ENCODE results near the gene SLC45A3. TPM values are rescaled to one million over a fixed set of nuclear protein-coding genes. Genes with fewer than 3 reads are reported as not detected.
"Not testable (repeated sequence)": the region's sequence is repeated elsewhere in the genome, so short reads cannot be mapped to it uniquely, and the experiment has no call there.

Gene SLC45A3
- 8.8 TPM for polyA plus RNA-seq (ENCODE audit: insufficient read length)
- long read RNA-seq, donor 1, partial matches to known transcripts, result 0 of 3 reads
- long read RNA-seq, donor 1, other reads (novel, unspliced or antisense), result 0 of 3 reads
- long read RNA-seq, donor 2, result 0 reads
- long read RNA-seq, donor 3, result 0 reads
- long read RNA-seq, donor 4, result 0 reads
- long read RNA-seq, donor 5, result 0 reads
- long read RNA-seq, donor 6, partial matches to known transcripts, result 0 of 1 reads
- long read RNA-seq, donor 6, other reads (novel, unspliced or antisense), result 0 of 1 reads
- long read RNA-seq, donor 7, partial matches to known transcripts, result 0 of 3 reads
- long read RNA-seq, donor 7, other reads (novel, unspliced or antisense), result 0 of 3 reads
- long read RNA-seq, donor 8, result 0 reads

- DNase-seq, result no peak
Measured at GRCh38 chr1:205680073-205680851, at the start of gene SLC45A3. Gene SLC45A3, minus strand, starts transcription at chr1:205680509. Its CDS starts 15,853 bp downstream, at chr1:205664656.

GRCh38 chr1:205726619-205727125 is 46.4 kb upstream of the SLC45A3 start:
- no peak for DNase-seq

DNA sequence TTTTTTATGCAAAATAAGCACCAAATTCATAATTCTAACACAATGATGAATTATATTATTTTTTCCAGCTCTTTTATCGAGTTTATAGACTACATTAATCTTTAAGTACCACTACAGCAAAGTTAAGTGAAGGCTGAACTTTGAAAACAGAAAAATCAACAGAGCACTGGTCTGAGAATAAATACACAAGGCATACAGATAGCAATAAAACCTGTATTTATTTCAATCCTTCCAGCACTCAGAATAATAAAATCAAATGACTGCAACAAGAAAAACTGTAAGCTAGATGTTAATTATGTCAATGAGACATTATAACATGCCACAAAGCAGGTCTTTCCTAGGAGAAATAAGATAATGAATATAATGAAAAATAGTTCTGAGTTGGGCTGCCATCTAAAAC is 45.2 kb upstream of the SLC45A3 start:
- no peak for DNase-seq

DNA sequence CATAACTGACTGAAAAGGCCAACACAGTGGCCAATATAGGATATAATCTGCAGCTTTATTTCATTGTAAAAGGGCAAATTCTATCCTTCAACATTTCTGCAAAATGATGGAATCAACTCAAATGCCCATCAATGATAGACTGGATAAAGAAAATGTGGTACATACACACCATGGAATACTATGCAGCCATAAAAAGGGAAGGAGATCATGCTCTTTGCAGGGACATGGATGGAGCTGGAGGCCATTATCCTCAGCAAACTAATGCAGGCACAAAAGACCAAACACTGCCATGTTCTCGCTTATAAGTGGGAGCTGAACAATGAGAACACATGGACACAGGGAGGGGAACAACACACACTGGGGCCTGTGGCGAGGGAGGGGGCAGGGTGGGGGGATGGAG is 40.4 kb upstream of the SLC45A3 start:
- not testable (repeated sequence) for DNase-seq

DNA sequence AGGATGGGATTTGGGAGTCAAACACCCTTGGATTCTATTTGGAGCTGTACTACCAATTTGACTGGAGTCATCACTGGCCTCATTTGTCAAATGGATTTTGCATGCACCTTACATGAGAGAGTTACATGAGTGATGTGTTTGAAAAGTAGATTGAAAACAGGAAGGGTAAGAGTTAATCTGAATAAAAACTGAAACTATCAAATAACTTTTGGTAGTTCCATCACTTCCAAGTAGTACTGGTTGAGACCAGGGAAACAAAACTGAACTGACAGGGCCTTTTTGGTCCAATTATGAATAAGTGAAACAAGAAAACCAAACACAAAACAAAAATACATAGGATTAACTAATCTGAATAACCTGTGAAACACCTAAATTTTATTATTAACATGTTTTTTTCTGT is 39.5 kb upstream of the SLC45A3 start:
- DNase-seq, result no peak

- DNase-seq, result no peak
Measured at GRCh38 chr1:205719015-205719414, 38.7 kb upstream of the SLC45A3 start.

GRCh38 chr1:205716371-205717132 is 36.2 kb upstream of the SLC45A3 start:
- DNase-seq, result no peak

- no peak for DNase-seq
Measured at GRCh38 chr1:205715628-205716027, 35.3 kb upstream of the SLC45A3 start.

- no peak for DNase-seq
Measured at GRCh38 chr1:205714906-205715246, 34.6 kb upstream of the SLC45A3 start.

GRCh38 chr1:205714190-205714905 is 34.0 kb upstream of the SLC45A3 start:
- DNase-seq, result no peak

- DNase-seq, result peak; percentile 80
Measured at GRCh38 chr1:205711105-205712048, 31.1 kb upstream of the SLC45A3 start.

- DNase-seq, result no peak
Measured at GRCh38 chr1:205710201-205711062, 30.1 kb upstream of the SLC45A3 start.

- no peak for DNase-seq
Measured at GRCh38 chr1:205709640-205710039, 29.3 kb upstream of the SLC45A3 start.

DNA sequence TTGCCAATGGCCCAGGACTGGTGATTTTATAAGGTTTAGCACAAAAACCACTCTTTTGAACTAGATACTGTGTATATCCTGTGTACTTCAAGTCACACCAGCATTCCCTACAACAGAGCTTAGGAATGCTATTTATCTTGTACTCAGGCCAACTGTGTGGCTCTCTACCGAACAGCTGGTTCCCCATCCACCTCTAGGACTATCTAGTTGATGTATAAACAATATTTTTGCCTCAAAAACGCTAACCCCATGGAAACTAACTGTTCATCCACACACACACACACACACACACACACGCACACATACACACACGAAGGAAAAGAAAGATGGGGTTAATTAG is 28.7 kb upstream of the SLC45A3 start:
- DNase-seq, result no peak

GRCh38 chr1:205706601-205707502 is 26.5 kb upstream of the SLC45A3 start:
- no peak for DNase-seq

DNA sequence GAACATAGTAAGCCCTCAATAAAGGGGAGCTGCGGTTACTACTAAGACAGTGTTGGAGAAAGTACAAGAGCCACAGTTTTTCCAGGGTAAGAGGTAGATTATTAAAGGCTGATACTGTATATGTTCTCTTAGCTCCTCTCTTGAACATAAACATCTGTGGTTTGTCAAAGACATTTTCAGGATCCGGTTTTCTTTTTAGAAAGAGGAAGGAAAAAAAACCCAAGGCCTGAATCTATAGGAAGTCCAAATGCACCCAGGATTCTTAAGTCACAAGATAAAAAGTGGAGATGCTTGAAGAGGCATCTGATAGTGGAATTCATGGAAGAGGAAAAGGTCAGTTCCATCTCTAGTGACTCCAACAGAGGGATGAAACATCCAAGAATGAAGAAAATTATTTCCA is 24.6 kb upstream of the SLC45A3 start:
- no peak for DNase-seq

DNA sequence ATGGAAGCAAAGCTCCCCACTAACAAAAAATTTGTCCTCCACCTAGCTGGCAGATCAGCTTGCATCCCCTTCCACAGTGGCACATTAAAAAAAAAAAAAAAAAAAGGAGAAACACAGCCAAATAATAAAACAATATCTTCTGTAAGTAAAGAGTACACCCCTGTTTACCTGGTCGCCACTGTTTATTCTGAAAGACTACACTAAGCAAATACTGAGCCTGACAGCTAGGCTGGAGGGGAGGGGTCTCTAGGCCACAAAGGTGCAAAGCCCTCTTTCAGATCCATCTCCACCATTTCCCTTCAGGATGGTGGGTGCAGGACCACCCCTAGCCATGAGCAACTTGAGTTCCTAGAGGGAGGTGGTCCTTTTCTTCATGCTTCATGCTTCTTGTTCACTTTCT is 22.8 kb upstream of the SLC45A3 start:
- no peak for DNase-seq

GRCh38 chr1:205701891-205702290 is 21.6 kb upstream of the SLC45A3 start:
- no peak for DNase-seq

DNA sequence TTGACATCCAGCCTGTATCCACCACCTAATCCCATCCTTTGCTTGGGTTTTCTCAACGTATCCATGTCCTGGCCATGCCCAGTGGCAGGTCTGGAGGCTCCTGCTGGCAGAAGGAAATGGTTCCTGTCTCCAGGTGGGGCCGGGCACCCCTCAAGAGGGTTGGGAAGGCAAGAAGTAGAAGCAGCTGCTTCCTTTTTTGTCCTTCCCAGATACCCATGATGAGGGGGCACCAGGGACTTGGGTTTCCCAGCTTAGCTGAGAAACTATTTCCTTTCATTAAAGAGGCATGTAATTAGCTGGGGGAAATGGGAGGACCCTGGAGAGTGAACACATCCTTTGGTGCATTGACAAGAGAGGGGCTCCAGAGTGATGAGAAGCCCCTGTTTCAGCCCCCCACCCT is 21.1 kb upstream of the SLC45A3 start:
- DNase-seq, result no peak

Data from left kidney (tissue), 8 donors.